Neural cell (in vitro differentiated cells): ENCODE data around the gene NEK10.

Source experiments
- EP300 ChIP-seq: fragments of 450-650 bp; conservative IDR thresholded peaks from 2 replicates; pipeline ENCODE4 v1.6.1; 2014; ENCODE audit warnings: antibody characterized with exemption, mild to moderate bottlenecking, moderate library complexity; ENCODE audit not compliant: poor library complexity, severe bottlenecking
- EZH2 ChIP-seq: fragments of 200-600, 300-800 bp; shearing (Covaris generic), sonication (generic); IDR thresholded peaks from 2 replicates; pipeline ENCODE4 v1.6.1; 2014; ENCODE audit warnings: antibody characterized with exemption, low read length, borderline replicate concordance, mild to moderate bottlenecking; ENCODE audit not compliant: insufficient read depth, poor library complexity, severe bottlenecking
- POLR2AphosphoS5 ChIP-seq: IDR thresholded peaks from 2 replicates; pipeline ENCODE4 v1.6.1; 2012
- SMC3 ChIP-seq: fragments of 450-650 bp; conservative IDR thresholded peaks from 2 replicates; pipeline ENCODE4 v1.6.1; 2014; ENCODE audit warnings: antibody characterized with exemption, mild to moderate bottlenecking, moderate library complexity; ENCODE audit not compliant: poor library complexity
- TAF1 ChIP-seq: IDR thresholded peaks from 2 replicates; pipeline ENCODE4 v1.6.1; 2012; ENCODE audit warnings: low read depth
- TF ChIP-seq, protein P1 (sequence below): fragments of 450-650 bp; IDR thresholded peaks from 2 replicates; pipeline ENCODE4 v1.5.1; 2014; ENCODE audit warnings: antibody characterized with exemption, mild to moderate bottlenecking, moderate library complexity; ENCODE audit not compliant: poor library complexity, severe bottlenecking
- TF ChIP-seq, protein P2 (sequence below): IDR thresholded peaks from 2 replicates; pipeline ENCODE4 v1.6.1; 2012; ENCODE audit warnings: borderline replicate concordance

DNA sequence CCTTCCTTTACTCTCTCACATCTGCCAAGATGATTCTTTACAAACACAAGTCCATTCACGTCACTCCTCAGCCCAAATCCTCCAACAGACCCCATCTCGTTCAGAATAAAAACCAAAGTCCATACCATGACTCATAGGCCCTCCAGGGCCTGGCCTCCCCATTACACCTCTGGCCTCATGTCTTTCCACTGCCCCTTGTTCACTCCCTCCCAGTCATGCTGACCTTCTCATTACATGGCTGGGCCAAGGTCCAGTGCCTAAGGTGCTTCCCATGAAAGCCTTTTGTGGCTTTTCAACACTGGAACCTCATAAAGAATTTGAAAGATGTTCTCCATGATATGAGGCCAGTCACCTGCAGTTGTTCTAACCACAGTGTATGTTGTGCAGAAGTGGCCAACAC, 44.5 kb downstream of the NEK10 start:
- TF ChIP-seq, protein P1, sequence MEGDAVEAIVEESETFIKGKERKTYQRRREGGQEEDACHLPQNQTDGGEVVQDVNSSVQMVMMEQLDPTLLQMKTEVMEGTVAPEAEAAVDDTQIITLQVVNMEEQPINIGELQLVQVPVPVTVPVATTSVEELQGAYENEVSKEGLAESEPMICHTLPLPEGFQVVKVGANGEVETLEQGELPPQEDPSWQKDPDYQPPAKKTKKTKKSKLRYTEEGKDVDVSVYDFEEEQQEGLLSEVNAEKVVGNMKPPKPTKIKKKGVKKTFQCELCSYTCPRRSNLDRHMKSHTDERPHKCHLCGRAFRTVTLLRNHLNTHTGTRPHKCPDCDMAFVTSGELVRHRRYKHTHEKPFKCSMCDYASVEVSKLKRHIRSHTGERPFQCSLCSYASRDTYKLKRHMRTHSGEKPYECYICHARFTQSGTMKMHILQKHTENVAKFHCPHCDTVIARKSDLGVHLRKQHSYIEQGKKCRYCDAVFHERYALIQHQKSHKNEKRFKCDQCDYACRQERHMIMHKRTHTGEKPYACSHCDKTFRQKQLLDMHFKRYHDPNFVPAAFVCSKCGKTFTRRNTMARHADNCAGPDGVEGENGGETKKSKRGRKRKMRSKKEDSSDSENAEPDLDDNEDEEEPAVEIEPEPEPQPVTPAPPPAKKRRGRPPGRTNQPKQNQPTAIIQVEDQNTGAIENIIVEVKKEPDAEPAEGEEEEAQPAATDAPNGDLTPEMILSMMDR: no peak
- no peak for TF ChIP-seq EZH2
- no peak for TF ChIP-seq TAF1
- TF ChIP-seq SMC3: no peak
- TF ChIP-seq EP300: no peak
- no peak for TF ChIP-seq POLR2AphosphoS5
- TF ChIP-seq, protein P2, sequence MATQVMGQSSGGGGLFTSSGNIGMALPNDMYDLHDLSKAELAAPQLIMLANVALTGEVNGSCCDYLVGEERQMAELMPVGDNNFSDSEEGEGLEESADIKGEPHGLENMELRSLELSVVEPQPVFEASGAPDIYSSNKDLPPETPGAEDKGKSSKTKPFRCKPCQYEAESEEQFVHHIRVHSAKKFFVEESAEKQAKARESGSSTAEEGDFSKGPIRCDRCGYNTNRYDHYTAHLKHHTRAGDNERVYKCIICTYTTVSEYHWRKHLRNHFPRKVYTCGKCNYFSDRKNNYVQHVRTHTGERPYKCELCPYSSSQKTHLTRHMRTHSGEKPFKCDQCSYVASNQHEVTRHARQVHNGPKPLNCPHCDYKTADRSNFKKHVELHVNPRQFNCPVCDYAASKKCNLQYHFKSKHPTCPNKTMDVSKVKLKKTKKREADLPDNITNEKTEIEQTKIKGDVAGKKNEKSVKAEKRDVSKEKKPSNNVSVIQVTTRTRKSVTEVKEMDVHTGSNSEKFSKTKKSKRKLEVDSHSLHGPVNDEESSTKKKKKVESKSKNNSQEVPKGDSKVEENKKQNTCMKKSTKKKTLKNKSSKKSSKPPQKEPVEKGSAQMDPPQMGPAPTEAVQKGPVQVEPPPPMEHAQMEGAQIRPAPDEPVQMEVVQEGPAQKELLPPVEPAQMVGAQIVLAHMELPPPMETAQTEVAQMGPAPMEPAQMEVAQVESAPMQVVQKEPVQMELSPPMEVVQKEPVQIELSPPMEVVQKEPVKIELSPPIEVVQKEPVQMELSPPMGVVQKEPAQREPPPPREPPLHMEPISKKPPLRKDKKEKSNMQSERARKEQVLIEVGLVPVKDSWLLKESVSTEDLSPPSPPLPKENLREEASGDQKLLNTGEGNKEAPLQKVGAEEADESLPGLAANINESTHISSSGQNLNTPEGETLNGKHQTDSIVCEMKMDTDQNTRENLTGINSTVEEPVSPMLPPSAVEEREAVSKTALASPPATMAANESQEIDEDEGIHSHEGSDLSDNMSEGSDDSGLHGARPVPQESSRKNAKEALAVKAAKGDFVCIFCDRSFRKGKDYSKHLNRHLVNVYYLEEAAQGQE: no peak
